HepG2 (cell line): ENCODE data around the gene OSBPL3. TPM values are rescaled to one million over a fixed set of nuclear protein-coding genes. Genes with fewer than 3 reads are reported as not detected.

Experiments
- ATAC-seq: fragments of 200-7000 bp; cut with Tn5 transposase; 3 replicates; pipeline ENCODE4 v1.9.1; 2020; ENCODE audit warnings: mild to moderate bottlenecking, moderate library complexity
- BruUV-seq: library from RNA; stranded (reverse); fragments of 400-500 nt; replicated peaks from 2 replicates; lab custom pipeline; 2021; lab: Mats Ljungman, UMichigan
- CTCF ChIA-PET: fragments of 300-600 bp; formaldehyde crosslinking; extraction: SDS; loops from one replicate; lab custom pipeline; 2021; ENCODE audit warnings: low total read pairs, inconsistent platforms, low intra/inter-chr PET ratio; lab: Yijun Ruan, JAX
- POLR2A ChIA-PET: fragments of 350-600 bp; sonication (Branson Sonifier 250); formaldehyde crosslinking; loops from one replicate; lab custom pipeline; 2020; ENCODE audit warnings: antibody characterized with exemption, inconsistent platforms; lab: Yijun Ruan, JAX
- DNase-seq: peaks from one replicate; pipeline ENCODE4 v3.0.0-alpha.2; 2015; ENCODE audit warnings: low spot score
- FAIRE-seq: peaks from 3 replicates; lab custom pipeline; 2011; peaks lifted over from hg19 to GRCh38; lab: Jason Lieb, UNC
- H2AFZ ChIP-seq: one replicate; pipeline ENCODE4 v1.6.1; 2011; ENCODE audit warnings: low read length, inconsistent platforms
- H3K27ac ChIP-seq: fragments of 300-600 bp; 3 replicates; pipeline ENCODE4 v1.8.0; 2011; ENCODE audit warnings: mixed run types, mild to moderate bottlenecking, mixed read lengths, low read length, inconsistent platforms; ENCODE audit not compliant: insufficient read depth; ENCODE audit errors: extremely low read length
- H3K27me3 ChIP-seq, 2 experiments: fragments of 200-600 bp in 1 of 2; 2 replicates in 1 of 2; 3 replicates in 1 of 2; pipeline versions ENCODE4 v1.6.0 to v1.8.0; 2011; ENCODE audit warnings: low read length in 2 of 2, mild to moderate bottlenecking in 2 of 2, moderate library complexity in 2 of 2, inconsistent platforms in 1 of 2; ENCODE audit not compliant: insufficient read depth in 2 of 2, control insufficient read depth in 1 of 2
- H3K36me3 ChIP-seq, 2 experiments: fragments of 200-600 bp in 1 of 2; replicated peaks in 1 of 2; 2 replicates in 1 of 2; 3 replicates in 1 of 2; pipeline versions ENCODE4 v1.5.1 to v1.8.0; 2011; ENCODE audit warnings: low read length in 2 of 2, inconsistent platforms in 1 of 2; ENCODE audit not compliant: insufficient read depth in 2 of 2, control insufficient read depth in 1 of 2
- H3K4me1 ChIP-seq: 2 replicates; pipeline ENCODE4 v1.5.1; 2012; ENCODE audit warnings: low read length, inconsistent platforms; ENCODE audit not compliant: insufficient read depth
- H3K4me2 ChIP-seq: 2 replicates; pipeline ENCODE4 v1.6.0; 2011; ENCODE audit warnings: low read depth, low read length, inconsistent platforms
- H3K4me3 ChIP-seq, 3 experiments: fragments of 200-600 bp in 1 of 3; sonication (generic), shearing (Covaris generic) in 1 of 3; replicated peaks in 1 of 3; 2 replicates each; pipeline ENCODE4 v1.5.1; 2011 to 2016; ENCODE audit warnings: low read length in 3 of 3, inconsistent platforms in 2 of 3, low read depth in 2 of 3, mild to moderate bottlenecking in 2 of 3, control low read depth in 1 of 3, mixed read lengths in 1 of 3; ENCODE audit not compliant: insufficient read depth in 1 of 3
- H3K79me2 ChIP-seq: one replicate; pipeline ENCODE4 v1.6.1; 2011; ENCODE audit warnings: low read length, inconsistent platforms; ENCODE audit not compliant: insufficient read depth
- H3K9ac ChIP-seq: 2 replicates; pipeline ENCODE4 v1.6.0; 2011; ENCODE audit warnings: mild to moderate bottlenecking, low read depth, low read length, inconsistent platforms; ENCODE audit not compliant: insufficient read depth
- H3K9me3 ChIP-seq: 2 replicates; pipeline ENCODE4 v1.5.1; 2012; ENCODE audit warnings: mild to moderate bottlenecking, low read length
- H4K20me1 ChIP-seq: 2 replicates; pipeline ENCODE4 v1.6.0; 2011; ENCODE audit warnings: inconsistent platforms, mild to moderate bottlenecking, low read length, moderate library complexity; ENCODE audit not compliant: insufficient read depth
- PHF5A ChIP-seq: IDR thresholded peaks from one replicate; pipeline ENCODE4 v1.6.1; 2018; ENCODE audit warnings: low read depth, missing genetic modification reagents; ENCODE audit not compliant: unreplicated experiment
- SRSF4 ChIP-seq: fragments of 200-400 bp; formaldehyde crosslinking; IDR thresholded peaks from one replicate; pipeline ENCODE4 v1.6.1; 2018; ENCODE audit warnings: mild to moderate bottlenecking, low read depth, low read length, moderate library complexity; ENCODE audit not compliant: poor library complexity, severe bottlenecking
- TBX2 ChIP-seq: sonication (generic); formaldehyde crosslinking; IDR thresholded peaks from 2 replicates; pipeline ENCODE4 v1.5.0; 2020; ENCODE audit warnings: missing genetic modification reagents, mild to moderate bottlenecking, borderline replicate concordance
- ZNF431 ChIP-seq: sonication (generic); formaldehyde crosslinking; IDR thresholded peaks from 2 replicates; pipeline ENCODE4 v1.9.0; 2022; ENCODE audit warnings: missing genetic modification reagents, low read depth, mild to moderate bottlenecking, borderline replicate concordance
- ZNF44 ChIP-seq: sonication (generic); formaldehyde crosslinking; IDR thresholded peaks from 2 replicates; pipeline ENCODE4 v1.5.1; 2020; ENCODE audit warnings: mild to moderate bottlenecking, missing genetic modification reagents
- WGBS: methylation state at CpG from one replicate; pipeline ENCODE4 v1.1.6; 2017; ENCODE audit warnings: low lambda C conversion rate; 5-methylcytosine and 5-hydroxymethylcytosine counted together
- in situ Hi-C: cut with HindIII; loops from 2 replicates; pipeline ENCODE4 v1.10.0; 2017; ENCODE audit warnings: low pct_unique_long_range_greater_than_20kb; ENCODE audit not compliant: extremely low pct_ligation_motif_present
- intact Hi-C: fragments of 100-400 bp; cut with micrococcal nuclease; formaldehyde crosslinking; loops from one replicate; pipeline ENCODE4 v1.10.0; 2022; ENCODE audit not compliant: unreplicated experiment
- polyA plus RNA-seq, 8 experiments: library from polyadenylated mRNA; depleted of rRNA in 3 of 8; stranded (reverse) in 7 of 8; unstranded in 1 of 8; fragments of >200 nt; fragmentation: Illumina TruSeq in 4 of 8; extraction: Trizol in 4 of 8; gene quantifications; 2 replicates each; pipeline versions ENCODE4 v1.2.1 to v1.2.3, GENCODE V29; 2011 to 2016; ENCODE audit warnings: low read depth in 4 of 8, missing spikeins in 1 of 8, mixed read lengths in 1 of 8; ENCODE audit not compliant: insufficient read depth in 1 of 8
- total RNA-seq, 5 experiments: library from RNA; depleted of rRNA; stranded (reverse); fragments of >200 nt; fragmentation: Illumina TruSeq; extraction: Trizol; gene quantifications; 2 replicates each; pipeline ENCODE4 v1.2.3, GENCODE V29; 2016; ENCODE audit warnings: low read depth in 1 of 5
- TF ChIP-seq, protein P1 (sequence below): sonication (generic); formaldehyde crosslinking; IDR thresholded peaks from 2 replicates; pipeline ENCODE4 v1.5.0; 2020; ENCODE audit warnings: mild to moderate bottlenecking, missing genetic modification reagents
- TF ChIP-seq, protein P2 (sequence below): sonication (generic); formaldehyde crosslinking; IDR thresholded peaks from 2 replicates; pipeline ENCODE4 v1.5.1; 2020; ENCODE audit warnings: missing genetic modification reagents, mild to moderate bottlenecking, borderline replicate concordance

The OSBPL3 gene
- total and polyA plus RNA-seq, 2 of the 13 experiments (the other 11 are each of a cell fraction or from before 2014, with no cell fraction given), result 8.8 to 28.9 TPM

DNA sequence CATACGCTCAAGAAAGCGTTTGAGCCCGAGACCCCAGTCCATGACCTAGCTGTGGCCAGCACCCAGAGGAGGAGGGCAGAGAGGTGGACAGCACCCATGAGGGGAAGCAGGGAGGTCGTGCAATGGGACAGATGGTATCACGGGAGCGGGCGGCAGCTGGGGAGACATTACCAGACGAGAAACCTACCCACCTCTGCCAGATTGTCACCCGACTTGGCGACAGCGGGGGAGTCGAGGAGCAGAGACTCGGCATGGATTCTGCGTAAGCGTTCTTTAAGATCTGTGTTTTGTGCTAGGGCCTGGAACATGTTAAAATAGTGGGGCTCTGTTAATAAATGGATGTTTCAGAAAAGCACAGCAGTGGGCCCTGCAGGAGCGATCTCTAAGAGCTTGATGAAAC is 131.1 kb downstream of the OSBPL3 start:
- no peak overlapping the region for H3K9ac ChIP-seq
- 94% methylated on average over 16 of the region's 16 CpGs for WGBS
- H3K4me2 ChIP-seq, result no peak overlapping the region
- in situ Hi-C loops, result no loop called here
- H3K27me3 ChIP-seq, result no peaks in the 10 kb centered on the region
- ATAC-seq, result no peak
- H3K36me3 ChIP-seq, result peaks cover 9 to 46% of the 10 kb centered on the region in 2 experiments
- TF ChIP-seq PHF5A (CRISPR knock-in tag) (no peak), ZNF431 (CRISPR knock-in tag) (no peak), TBX2 (CRISPR knock-in tag) (no peak), SRSF4 (no peak), ZNF44 (no peak)
- TF ChIP-seq, protein P1, sequence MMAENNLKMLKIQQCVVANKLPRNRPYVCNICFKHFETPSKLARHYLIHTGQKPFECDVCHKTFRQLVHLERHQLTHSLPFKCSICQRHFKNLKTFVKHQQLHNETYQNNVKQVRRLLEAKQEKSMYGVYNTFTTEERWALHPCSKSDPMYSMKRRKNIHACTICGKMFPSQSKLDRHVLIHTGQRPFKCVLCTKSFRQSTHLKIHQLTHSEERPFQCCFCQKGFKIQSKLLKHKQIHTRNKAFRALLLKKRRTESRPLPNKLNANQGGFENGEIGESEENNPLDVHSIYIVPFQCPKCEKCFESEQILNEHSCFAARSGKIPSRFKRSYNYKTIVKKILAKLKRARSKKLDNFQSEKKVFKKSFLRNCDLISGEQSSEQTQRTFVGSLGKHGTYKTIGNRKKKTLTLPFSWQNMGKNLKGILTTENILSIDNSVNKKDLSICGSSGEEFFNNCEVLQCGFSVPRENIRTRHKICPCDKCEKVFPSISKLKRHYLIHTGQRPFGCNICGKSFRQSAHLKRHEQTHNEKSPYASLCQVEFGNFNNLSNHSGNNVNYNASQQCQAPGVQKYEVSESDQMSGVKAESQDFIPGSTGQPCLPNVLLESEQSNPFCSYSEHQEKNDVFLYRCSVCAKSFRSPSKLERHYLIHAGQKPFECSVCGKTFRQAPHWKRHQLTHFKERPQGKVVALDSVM (CRISPR knock-in tag), result no peak
- TF ChIP-seq, protein P2, sequence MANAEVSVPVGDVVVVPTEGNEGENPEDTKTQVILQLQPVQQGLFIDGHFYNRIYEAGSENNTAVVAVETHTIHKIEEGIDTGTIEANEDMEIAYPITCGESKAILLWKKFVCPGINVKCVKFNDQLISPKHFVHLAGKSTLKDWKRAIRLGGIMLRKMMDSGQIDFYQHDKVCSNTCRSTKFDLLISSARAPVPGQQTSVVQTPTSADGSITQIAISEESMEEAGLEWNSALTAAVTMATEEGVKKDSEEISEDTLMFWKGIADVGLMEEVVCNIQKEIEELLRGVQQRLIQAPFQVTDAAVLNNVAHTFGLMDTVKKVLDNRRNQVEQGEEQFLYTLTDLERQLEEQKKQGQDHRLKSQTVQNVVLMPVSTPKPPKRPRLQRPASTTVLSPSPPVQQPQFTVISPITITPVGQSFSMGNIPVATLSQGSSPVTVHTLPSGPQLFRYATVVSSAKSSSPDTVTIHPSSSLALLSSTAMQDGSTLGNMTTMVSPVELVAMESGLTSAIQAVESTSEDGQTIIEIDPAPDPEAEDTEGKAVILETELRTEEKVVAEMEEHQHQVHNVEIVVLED, result no peak
- TF ChIP-seq, all 625 proteins: peak for 0
- Histone ChIP-seq H4K20me1 (no peaks in the 10 kb centered on the region), H2AFZ (no peak overlapping the region), H3K79me2 (no peaks in the 10 kb centered on the region), H3K4me1 (peaks cover 4% of the 10 kb centered on the region), H3K9me3 (no peaks in the 10 kb centered on the region), H3K4me3 (no peak overlapping the region), H3K27ac (no peak overlapping the region)
- ChIA-PET CTCF (no interaction called here), POLR2A (no interaction called here)
- BruUV-seq, result no TSS peak
- DNase-seq, result no peak
- intact Hi-C loops, result no loop called here
- no peak for FAIRE-seq
